Measurements from ENCODE around the gene FAM167B. TPM values are rescaled to one million over a fixed set of nuclear protein-coding genes. Genes with fewer than 3 reads are reported as not detected.
"Not testable (repeated sequence)": the region's sequence is repeated elsewhere in the genome, so short reads cannot be mapped to it uniquely, and the experiment has no call there.

The FAM167B gene
- total RNA-seq, 1 donor from 2014 or later: 7.9 TPM

DNA sequence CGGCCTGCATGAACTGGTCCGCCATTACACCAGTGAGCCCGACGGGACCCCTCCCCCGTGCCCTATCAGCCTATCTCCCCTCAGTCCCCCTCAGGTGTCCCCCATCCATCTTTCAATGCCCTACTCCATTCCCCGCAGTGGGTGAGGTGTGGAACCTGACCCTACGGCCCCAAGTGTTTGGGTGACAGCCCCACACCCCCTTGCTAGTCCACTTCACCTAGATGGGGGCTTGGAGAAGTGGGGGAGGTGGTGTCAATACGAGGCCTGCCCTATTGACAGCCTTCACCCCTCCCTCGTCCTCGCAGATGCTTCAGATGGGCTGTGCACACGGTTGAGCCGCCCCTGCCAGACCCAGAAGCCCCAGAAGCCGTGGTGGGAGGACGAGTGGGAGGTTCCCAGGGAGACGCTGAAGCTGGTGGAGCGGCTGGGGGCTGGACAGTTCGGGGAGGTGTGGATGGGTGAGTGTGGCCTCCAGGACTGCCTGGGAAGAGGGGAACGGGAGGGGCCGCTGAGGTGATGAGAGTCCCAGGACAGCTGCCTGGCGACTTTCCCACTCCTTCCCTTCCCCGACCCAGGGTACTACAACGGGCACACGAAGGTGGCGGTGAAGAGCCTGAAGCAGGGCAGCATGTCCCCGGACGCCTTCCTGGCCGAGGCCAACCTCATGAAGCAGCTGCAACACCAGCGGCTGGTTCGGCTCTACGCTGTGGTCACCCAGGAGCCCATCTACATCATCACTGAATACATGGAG lies 29.2 kb downstream of the FAM167B start:
- Histone ChIP-seq H3K27ac (replicated peaks) (no peak overlapping the region), H3K36me3 (no peaks in the 10 kb centered on the region), H3K4me3 (no peak overlapping the region), H3K4me1 (peaks cover 4% of the 10 kb centered on the region), H3K9me3 (replicated peaks) (no peaks in the 10 kb centered on the region), H3K27me3 (ENCODE audit: low read depth) (peaks cover 60% of the 10 kb centered on the region)
- no peak for DNase-seq
- no peak for TF ChIP-seq CTCF (IDR thresholded peaks at IDR 0.05; ENCODE audit: borderline replicate concordance)
- intact Hi-C loops (cut with micrococcal nuclease): no loop called here

DNA sequence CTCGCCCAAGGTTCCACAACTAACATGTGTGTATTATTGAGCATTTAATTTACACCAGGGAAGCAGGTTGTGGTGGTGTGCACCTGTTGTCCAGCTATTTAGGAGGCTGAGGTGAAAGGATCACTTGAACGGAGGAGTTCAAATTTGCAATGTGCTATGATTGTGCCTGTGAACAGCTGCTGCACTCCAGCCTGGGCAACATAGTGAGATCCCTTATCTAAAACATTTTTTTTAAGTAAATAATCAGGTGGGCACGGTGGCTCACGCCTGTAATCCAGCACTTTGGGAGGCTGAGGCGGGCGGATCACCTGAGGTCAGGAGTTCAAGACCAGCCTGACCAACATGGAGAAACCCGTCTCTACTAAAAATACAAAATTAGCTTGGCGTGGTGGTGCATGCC lies 37.8 kb downstream of the FAM167B start:
- H3K36me3 ChIP-seq; H3K9me3 ChIP-seq (replicated peaks); DNase-seq; H3K27me3 ChIP-seq (ENCODE audit: low read depth); H3K27ac ChIP-seq (replicated peaks); H3K4me3 ChIP-seq; H3K4me1 ChIP-seq; intact Hi-C loops (cut with micrococcal nuclease): not testable (repeated sequence)

GRCh38 chr1:32285658-32286057 lies 38.6 kb downstream of the FAM167B start:
- no peak overlapping the region for H3K4me3 ChIP-seq
- no peaks in the 10 kb centered on the region for H3K4me1 ChIP-seq
- H3K36me3 ChIP-seq: no peaks in the 10 kb centered on the region
- TF ChIP-seq CTCF (IDR thresholded peaks at IDR 0.05; ENCODE audit: borderline replicate concordance): no peak
- no peaks in the 10 kb centered on the region for H3K9me3 ChIP-seq (replicated peaks)
- H3K27me3 ChIP-seq (ENCODE audit: low read depth): no peaks in the 10 kb centered on the region
- H3K27ac ChIP-seq (replicated peaks): no peak overlapping the region
- intact Hi-C loops (cut with micrococcal nuclease): no loop called here
- DNase-seq: no peak

DNA sequence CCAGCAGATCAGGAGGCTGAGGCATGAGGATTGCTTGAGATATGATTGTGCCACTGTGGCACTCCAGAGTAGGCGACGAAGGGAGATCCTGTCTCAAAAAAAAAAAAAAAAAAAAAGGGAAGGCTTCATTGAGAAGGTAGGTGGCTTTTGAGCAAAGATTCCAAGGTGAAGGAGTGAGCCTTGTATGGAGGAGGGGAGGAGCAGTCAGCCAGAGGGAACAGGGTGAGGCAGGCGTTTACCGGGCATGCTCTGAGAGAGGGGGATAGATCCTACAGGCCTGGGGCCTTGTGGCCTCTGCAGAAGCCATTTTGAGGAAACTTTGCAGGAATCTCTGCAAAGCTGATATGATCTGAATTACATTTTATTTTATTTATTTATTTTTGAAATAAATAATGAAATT lies 39.7 kb downstream of the FAM167B start:
- Histone ChIP-seq H3K4me3 (no peak overlapping the region), H3K9me3 (replicated peaks) (no peaks in the 10 kb centered on the region), H3K27me3 (ENCODE audit: low read depth) (no peaks in the 10 kb centered on the region), H3K27ac (replicated peaks) (no peak overlapping the region), H3K4me1 (peaks cover 8% of the 10 kb centered on the region), H3K36me3 (no peaks in the 10 kb centered on the region)
- TF ChIP-seq CTCF (IDR thresholded peaks at IDR 0.05; ENCODE audit: borderline replicate concordance): no peak
- no peak for DNase-seq
- intact Hi-C loops (cut with micrococcal nuclease): no loop called here

GRCh38 chr1:32289256-32289655 lies 42.2 kb downstream of the FAM167B start:
- TF ChIP-seq CTCF (IDR thresholded peaks at IDR 0.05; ENCODE audit: borderline replicate concordance): no peak
- intact Hi-C loops (cut with micrococcal nuclease): no loop called here
- Histone ChIP-seq H3K4me3 (no peak overlapping the region), H3K4me1 (peaks cover 23% of the 10 kb centered on the region), H3K27me3 (ENCODE audit: low read depth) (no peaks in the 10 kb centered on the region), H3K36me3 (no peaks in the 10 kb centered on the region), H3K9me3 (replicated peaks) (no peaks in the 10 kb centered on the region), H3K27ac (replicated peaks) (no peak overlapping the region)
- DNase-seq: no peak

- H3K4me1 ChIP-seq: peaks cover 26% of the 10 kb centered on the region
- intact Hi-C loops (cut with micrococcal nuclease): no loop called here
Observed at GRCh38 chr1:32291145-32291707, 44.2 kb downstream of the FAM167B start.

More at GRCh38 chr1:32291145-32291707, 44.2 kb downstream of the FAM167B start:
- DNase-seq: no peak
- no peaks in the 10 kb centered on the region for H3K9me3 ChIP-seq (replicated peaks)
- H3K36me3 ChIP-seq: no peaks in the 10 kb centered on the region
- H3K27me3 ChIP-seq (ENCODE audit: low read depth): no peaks in the 10 kb centered on the region
- H3K4me3 ChIP-seq: peak overlapping the region; percentile 88
- no peak for TF ChIP-seq CTCF (IDR thresholded peaks at IDR 0.05; ENCODE audit: borderline replicate concordance)
- H3K27ac ChIP-seq (replicated peaks): peak overlapping the region; percentile 88

All from left ventricle myocardium inferior (tissue), 1 donor.